Gastroesophageal sphincter (tissue), 3 donors: ENCODE measurements around the gene DOCK2.

Experiments
- EP300 ChIP-seq: sonication (generic); formaldehyde crosslinking; IDR thresholded peaks from one replicate; pipeline ENCODE4 v1.6.1; 2017; ENCODE audit warnings: antibody characterized with exemption, mild to moderate bottlenecking
- POLR2A ChIP-seq, 2 donors: fragments of 450-650 bp; IDR thresholded peaks; one replicate each; pipeline ENCODE4 v1.6.1; 2017; ENCODE audit warnings: antibody characterized with exemption in 2 of 2, mild to moderate bottlenecking in 2 of 2, moderate library complexity in 1 of 2
- TF ChIP-seq, protein P1 (sequence below), 4 experiments: fragments of 200-600 bp in 2 of 4; fragments of 450-650 bp in 2 of 4; sonication (generic) in 1 of 4; IDR thresholded peaks; one replicate each; pipeline ENCODE4 v1.5.1; 2017 to 2019; ENCODE audit warnings: antibody characterized with exemption in 4 of 4, mild to moderate bottlenecking in 2 of 4, moderate library complexity in 2 of 4

DNA sequence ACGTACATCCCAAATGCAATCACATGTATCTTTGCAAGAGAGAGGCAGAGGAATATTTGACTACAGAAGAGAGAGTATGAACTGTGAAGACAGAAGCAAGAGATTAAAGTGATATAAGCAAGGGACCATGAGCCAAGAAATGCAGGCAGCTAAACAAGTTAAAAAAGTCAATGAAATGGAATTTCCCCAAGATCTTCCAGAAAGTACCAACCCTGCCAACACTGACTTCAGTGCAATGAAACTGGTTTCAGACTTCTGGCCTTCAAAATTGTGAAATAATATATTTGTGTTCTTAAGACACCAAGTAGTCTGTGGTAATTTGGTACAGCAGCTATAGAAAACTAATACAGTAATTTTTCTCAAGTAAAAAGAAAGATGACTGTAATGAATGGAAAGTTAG is 489.6 kb downstream of the DOCK2 start:
- TF ChIP-seq, protein P1, sequence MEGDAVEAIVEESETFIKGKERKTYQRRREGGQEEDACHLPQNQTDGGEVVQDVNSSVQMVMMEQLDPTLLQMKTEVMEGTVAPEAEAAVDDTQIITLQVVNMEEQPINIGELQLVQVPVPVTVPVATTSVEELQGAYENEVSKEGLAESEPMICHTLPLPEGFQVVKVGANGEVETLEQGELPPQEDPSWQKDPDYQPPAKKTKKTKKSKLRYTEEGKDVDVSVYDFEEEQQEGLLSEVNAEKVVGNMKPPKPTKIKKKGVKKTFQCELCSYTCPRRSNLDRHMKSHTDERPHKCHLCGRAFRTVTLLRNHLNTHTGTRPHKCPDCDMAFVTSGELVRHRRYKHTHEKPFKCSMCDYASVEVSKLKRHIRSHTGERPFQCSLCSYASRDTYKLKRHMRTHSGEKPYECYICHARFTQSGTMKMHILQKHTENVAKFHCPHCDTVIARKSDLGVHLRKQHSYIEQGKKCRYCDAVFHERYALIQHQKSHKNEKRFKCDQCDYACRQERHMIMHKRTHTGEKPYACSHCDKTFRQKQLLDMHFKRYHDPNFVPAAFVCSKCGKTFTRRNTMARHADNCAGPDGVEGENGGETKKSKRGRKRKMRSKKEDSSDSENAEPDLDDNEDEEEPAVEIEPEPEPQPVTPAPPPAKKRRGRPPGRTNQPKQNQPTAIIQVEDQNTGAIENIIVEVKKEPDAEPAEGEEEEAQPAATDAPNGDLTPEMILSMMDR (IDR thresholded peaks at IDR 0.05): no peak
- TF ChIP-seq POLR2A (IDR thresholded peaks at IDR 0.05) (no peak), EP300 (no peak)
